Loucy (cell line): Measurements from ENCODE around the gene LNPK.
"Not testable (repeated sequence)": the region's sequence is repeated elsewhere in the genome, so short reads cannot be mapped to it uniquely, and the experiment has no call there.

Source experiments
- H2AFZ ChIP-seq: fragments of 200-600 bp; sonication (generic); 2 replicates; pipeline ENCODE4 v1.6.0; 2016; ENCODE audit warnings: antibody characterized with exemption, mild to moderate bottlenecking, low read length, moderate library complexity
- H3F3A ChIP-seq: fragments of 200-600 bp; 2 replicates; pipeline ENCODE4 v1.6.0; 2016; ENCODE audit warnings: antibody characterized with exemption, low read depth, mild to moderate bottlenecking
- H3K27me3 ChIP-seq: fragments of 200-600 bp; sonication (generic); 2 replicates; pipeline ENCODE4 v1.6.1; 2014; ENCODE audit warnings: low read length, mild to moderate bottlenecking; ENCODE audit not compliant: insufficient read depth, poor library complexity, severe bottlenecking
- H3K36me3 ChIP-seq: fragments of 200-600 bp; sonication (generic); 2 replicates; pipeline ENCODE4 v1.6.1; 2016; ENCODE audit warnings: low read length; ENCODE audit not compliant: insufficient read depth
- H3K4me1 ChIP-seq: fragments of 200-600 bp; sonication (generic); 2 replicates; pipeline ENCODE4 v1.5.1; 2014; ENCODE audit warnings: low read length, mild to moderate bottlenecking; ENCODE audit not compliant: insufficient read depth, poor library complexity, severe bottlenecking
- H3K4me2 ChIP-seq: fragments of 200-600 bp; sonication (generic); 2 replicates; pipeline ENCODE4 v1.6.0; 2014; ENCODE audit warnings: antibody characterized with exemption, low read length, low read depth, mild to moderate bottlenecking; ENCODE audit not compliant: poor library complexity, severe bottlenecking
- H3K4me3 ChIP-seq: fragments of 200-600 bp; sonication (generic); 2 replicates; pipeline ENCODE4 v1.5.1; 2014; ENCODE audit warnings: low read length, mild to moderate bottlenecking, mixed read lengths; ENCODE audit not compliant: poor library complexity, severe bottlenecking
- H3K79me2 ChIP-seq: fragments of 200-600 bp; sonication (generic); 2 replicates; pipeline ENCODE4 v1.6.1; 2014; ENCODE audit warnings: low read length; ENCODE audit not compliant: insufficient read depth
- H3K9ac ChIP-seq: fragments of 200-600 bp; sonication (generic); 2 replicates; pipeline ENCODE4 v1.6.0; 2014; ENCODE audit warnings: mild to moderate bottlenecking, low read depth, low read length, moderate library complexity; ENCODE audit not compliant: poor library complexity, severe bottlenecking
- H3K9me2 ChIP-seq: fragments of 200-600 bp; sonication (generic); replicated peaks from 2 replicates; pipeline ENCODE4 v1.6.1; 2016; ENCODE audit warnings: low read depth, low read length, mixed read lengths
- H3K9me3 ChIP-seq: fragments of 200-600 bp; sonication (generic); 2 replicates; pipeline ENCODE4 v1.6.1; 2014; ENCODE audit warnings: mild to moderate bottlenecking, antibody characterized with exemption, low read length, low read depth; ENCODE audit not compliant: insufficient read depth
- H4K20me1 ChIP-seq: fragments of 200-600 bp; sonication (generic); 2 replicates; pipeline ENCODE4 v1.6.0; 2014; ENCODE audit warnings: antibody characterized with exemption, low read length, mild to moderate bottlenecking; ENCODE audit not compliant: insufficient read depth, poor library complexity, severe bottlenecking
- EZH2phosphoT487 ChIP-seq: fragments of 200-600 bp; IDR thresholded peaks from 2 replicates; pipeline ENCODE4 v1.6.1; 2018; ENCODE audit warnings: antibody characterized with exemption, mild to moderate bottlenecking, moderate library complexity, borderline replicate concordance
- TF ChIP-seq, protein P1 (sequence below): fragments of 200-600 bp; sonication (generic); conservative IDR thresholded peaks from 2 replicates; pipeline ENCODE4 v1.5.1; 2014; ENCODE audit warnings: mild to moderate bottlenecking, antibody characterized with exemption, low read length

The LNPK gene

GRCh38 chr2:175918935-175919334 is 83.1 kb downstream of the LNPK start:
- H3K9ac ChIP-seq = no peak overlapping the region
- TF ChIP-seq, protein P1, sequence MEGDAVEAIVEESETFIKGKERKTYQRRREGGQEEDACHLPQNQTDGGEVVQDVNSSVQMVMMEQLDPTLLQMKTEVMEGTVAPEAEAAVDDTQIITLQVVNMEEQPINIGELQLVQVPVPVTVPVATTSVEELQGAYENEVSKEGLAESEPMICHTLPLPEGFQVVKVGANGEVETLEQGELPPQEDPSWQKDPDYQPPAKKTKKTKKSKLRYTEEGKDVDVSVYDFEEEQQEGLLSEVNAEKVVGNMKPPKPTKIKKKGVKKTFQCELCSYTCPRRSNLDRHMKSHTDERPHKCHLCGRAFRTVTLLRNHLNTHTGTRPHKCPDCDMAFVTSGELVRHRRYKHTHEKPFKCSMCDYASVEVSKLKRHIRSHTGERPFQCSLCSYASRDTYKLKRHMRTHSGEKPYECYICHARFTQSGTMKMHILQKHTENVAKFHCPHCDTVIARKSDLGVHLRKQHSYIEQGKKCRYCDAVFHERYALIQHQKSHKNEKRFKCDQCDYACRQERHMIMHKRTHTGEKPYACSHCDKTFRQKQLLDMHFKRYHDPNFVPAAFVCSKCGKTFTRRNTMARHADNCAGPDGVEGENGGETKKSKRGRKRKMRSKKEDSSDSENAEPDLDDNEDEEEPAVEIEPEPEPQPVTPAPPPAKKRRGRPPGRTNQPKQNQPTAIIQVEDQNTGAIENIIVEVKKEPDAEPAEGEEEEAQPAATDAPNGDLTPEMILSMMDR = no peak
- TF ChIP-seq EZH2phosphoT487 = no peak
- H3K9me2 ChIP-seq = no peaks in the 10 kb centered on the region
- H3K36me3 ChIP-seq = no peaks in the 10 kb centered on the region
- no peaks in the 10 kb centered on the region for H3K9me3 ChIP-seq
- no peak overlapping the region for H2AFZ ChIP-seq
- no peaks in the 10 kb centered on the region for H4K20me1 ChIP-seq
- H3K79me2 ChIP-seq = no peaks in the 10 kb centered on the region
- H3F3A ChIP-seq = no peaks in the 10 kb centered on the region
- H3K27me3 ChIP-seq = no peaks in the 10 kb centered on the region
- H3K4me1 ChIP-seq = no peaks in the 10 kb centered on the region
- no peak overlapping the region for H3K4me2 ChIP-seq
- H3K4me3 ChIP-seq = no peak overlapping the region

DNA sequence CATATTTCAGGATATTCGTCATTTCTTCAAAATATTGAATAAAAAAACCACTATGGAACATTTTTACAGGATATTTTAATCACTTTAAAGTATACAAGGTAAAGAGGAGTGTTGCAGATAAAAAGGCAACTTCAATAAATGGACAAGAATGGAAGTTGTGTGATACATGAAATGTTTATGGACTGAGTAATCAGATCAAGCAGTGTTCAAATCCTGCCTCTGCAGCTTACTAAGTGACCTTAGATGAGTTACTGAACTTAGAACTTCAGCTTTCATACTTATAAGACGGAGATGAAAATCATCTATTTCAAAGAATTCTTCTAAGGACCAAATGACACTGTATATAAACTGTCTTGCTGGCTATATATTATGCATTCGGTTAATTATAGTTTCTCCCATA is 87.2 kb downstream of the LNPK start:
- Histone ChIP-seq H3K9me2 (no peaks in the 10 kb centered on the region), H3K9ac (no peak overlapping the region), H3K36me3 (no peaks in the 10 kb centered on the region), H3K4me3 (no peak overlapping the region), H3K79me2 (no peaks in the 10 kb centered on the region), H3K27me3 (no peaks in the 10 kb centered on the region), H3K4me1 (no peaks in the 10 kb centered on the region), H2AFZ (no peak overlapping the region), H3K9me3 (no peaks in the 10 kb centered on the region), H3F3A (no peaks in the 10 kb centered on the region), H3K4me2 (no peak overlapping the region), H4K20me1 (no peaks in the 10 kb centered on the region)
- no peak for TF ChIP-seq EZH2phosphoT487
- TF ChIP-seq, protein P1 = no peak

- not testable (repeated sequence) for H3K79me2 ChIP-seq, H3K4me3 ChIP-seq, H4K20me1 ChIP-seq, H2AFZ ChIP-seq, H3K4me2 ChIP-seq, H3K9ac ChIP-seq, H3K27me3 ChIP-seq, H3K36me3 ChIP-seq, H3K9me2 ChIP-seq, H3F3A ChIP-seq, H3K4me1 ChIP-seq, H3K9me3 ChIP-seq
Measured at GRCh38 chr2:175913849-175914743, 88.0 kb downstream of the LNPK start.

DNA sequence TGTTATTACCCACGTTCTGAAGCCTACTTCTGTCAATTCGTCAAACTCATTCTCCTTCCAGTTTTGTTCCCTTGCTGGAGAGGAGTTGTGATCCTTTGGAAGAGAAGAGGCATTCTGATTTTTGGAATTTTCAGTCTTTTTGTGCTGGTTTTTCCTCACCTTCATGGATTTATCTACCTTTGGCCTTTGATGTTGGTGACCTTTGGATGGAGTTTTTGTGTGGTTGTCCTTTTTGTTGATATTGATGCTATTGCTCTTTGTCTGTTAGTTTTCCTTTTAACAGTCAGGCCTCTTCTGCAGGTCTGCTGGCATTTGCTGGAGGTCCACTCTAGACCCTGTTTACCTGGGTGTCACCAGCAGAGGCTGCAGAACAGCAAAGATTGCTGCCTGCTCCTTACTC is 88.8 kb downstream of the LNPK start:
- H3K9me2 ChIP-seq, H3F3A ChIP-seq, H2AFZ ChIP-seq, H3K4me3 ChIP-seq, H4K20me1 ChIP-seq, H3K4me2 ChIP-seq, H3K4me1 ChIP-seq, H3K9me3 ChIP-seq, H3K27me3 ChIP-seq, H3K36me3 ChIP-seq, H3K79me2 ChIP-seq, H3K9ac ChIP-seq: not testable (repeated sequence)
